Dedifferentiated amniotic fluid mesenchymal stem cell (primary cell): ENCODE results near the gene HSD17B3.

Experiments used
- DNase-seq: peaks from one replicate; pipeline ENCODE4 v3.0.0-alpha.2; 2016; ENCODE audit errors: extremely low spot score

The HSD17B3 gene

DNA sequence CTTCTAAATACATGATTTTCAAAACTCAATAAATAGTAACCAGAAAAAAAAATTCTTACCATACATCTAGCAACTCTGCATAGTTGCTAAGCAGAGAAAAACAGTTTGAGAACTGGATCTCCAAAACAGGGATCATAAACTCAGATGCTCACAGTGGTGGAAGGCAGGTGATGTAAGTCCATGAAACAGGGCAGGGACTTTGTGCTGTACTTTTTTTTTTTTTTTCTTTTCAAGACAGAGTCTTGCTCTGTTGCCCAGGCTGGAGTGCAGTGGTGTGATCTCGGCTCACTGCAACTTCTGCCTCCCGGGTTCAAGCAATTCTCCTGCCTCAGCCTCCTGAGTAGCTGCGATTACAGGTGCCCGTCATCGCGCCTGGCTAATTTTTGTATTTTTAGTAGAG, 5.0 kb upstream of the HSD17B3 start:
- peak; percentile 33 for DNase-seq

DNA sequence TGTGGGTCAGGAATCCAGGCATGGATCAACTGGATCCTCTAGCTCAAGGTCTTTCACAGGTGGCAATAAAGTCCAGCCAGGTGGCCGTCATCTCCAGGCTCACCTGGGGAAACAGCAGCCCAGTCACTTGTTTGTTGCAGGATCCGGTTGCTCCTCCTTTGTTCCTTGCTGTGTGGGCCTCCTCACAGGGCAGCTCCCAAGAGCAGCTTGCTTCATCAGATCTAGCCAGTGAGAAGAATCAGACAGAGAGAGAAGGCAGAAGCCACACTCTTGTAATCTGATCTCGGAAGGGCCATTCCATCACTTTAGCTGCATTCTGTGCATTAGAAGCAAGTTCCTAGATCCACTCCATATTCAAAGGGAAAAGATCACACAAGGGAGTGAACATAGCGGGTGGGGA, 3.2 kb upstream of the HSD17B3 start:
- no peak for DNase-seq

GRCh38 chr9:96304230-96304629, 2.3 kb upstream of the HSD17B3 start:
- DNase-seq: no peak

- peak; percentile 32 for DNase-seq
Measured at GRCh38 chr9:96299823-96300222, 2.2 kb downstream of the HSD17B3 start.

- no peak for DNase-seq
Measured at GRCh38 chr9:96294159-96294545, 7.8 kb downstream of the HSD17B3 start.

- DNase-seq: no peak
Measured at GRCh38 chr9:96293498-96294158, 8.3 kb downstream of the HSD17B3 start.

DNA sequence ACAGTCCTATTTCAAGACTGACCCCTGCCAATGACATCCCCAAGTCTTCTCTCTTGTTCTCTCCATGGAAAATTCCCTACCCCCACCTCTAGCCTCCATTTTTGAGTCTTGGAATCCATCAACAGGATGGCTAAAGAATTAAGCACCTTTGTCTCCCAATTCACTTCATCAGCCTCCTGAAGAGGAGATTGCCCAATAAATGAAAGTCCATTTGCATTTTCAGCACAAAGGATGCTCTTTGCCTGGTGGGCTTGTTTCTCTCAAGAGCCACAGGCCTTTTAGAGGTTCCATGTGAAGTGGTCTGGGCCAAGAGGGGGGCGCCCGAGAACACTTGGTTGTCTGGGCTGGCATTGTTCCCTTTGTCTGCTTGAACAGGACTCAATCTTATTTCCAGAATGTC, 12.6 kb downstream of the HSD17B3 start:
- no peak for DNase-seq

GRCh38 chr9:96281641-96282040, 20.3 kb downstream of the HSD17B3 start:
- no peak for DNase-seq

- no peak for DNase-seq
Measured at GRCh38 chr9:96279932-96280331, 22.0 kb downstream of the HSD17B3 start.

DNA sequence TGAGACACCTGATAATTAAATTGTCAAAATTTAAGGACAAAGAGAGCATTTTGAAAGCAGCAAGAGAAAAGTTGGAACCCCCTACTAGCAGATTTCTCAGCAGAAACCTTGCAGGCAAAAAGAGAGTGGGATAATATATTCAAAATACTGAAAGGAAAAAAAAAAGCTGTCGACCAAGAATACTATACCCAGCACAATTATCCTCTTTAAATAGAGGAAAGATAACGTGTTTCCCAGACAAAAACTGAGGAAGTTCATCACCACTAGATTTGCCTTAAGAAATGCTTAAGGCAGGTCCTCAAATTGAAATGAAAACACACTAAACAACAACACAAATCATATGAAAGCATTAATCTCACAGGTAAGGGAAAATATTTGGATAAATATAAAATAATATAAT, 27.0 kb downstream of the HSD17B3 start:
- no peak for DNase-seq

DNA sequence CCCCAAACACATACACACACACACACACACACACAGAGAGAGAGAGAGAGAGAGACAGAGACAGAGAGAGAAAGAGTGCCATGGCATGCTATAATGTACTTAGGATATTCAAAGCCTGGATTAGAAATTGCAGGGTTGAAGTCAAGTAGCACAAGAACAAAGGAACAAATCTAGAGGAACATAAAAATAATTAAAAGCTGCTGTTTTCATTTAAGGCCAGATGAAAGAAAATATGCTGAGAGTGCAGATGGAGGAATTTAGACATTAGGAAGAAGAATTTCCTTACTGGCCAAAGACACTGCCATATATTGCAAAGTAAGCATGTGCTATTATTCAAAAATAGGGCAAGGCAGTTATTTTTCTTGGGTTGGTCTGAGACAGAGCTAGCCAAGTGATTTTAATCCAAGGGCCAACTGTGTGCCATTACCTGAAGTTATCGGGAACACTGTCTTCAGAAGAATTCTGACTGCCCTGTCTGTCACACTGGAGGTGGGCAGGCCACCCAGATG, 31.7 kb downstream of the HSD17B3 start:
- DNase-seq: no peak

DNA sequence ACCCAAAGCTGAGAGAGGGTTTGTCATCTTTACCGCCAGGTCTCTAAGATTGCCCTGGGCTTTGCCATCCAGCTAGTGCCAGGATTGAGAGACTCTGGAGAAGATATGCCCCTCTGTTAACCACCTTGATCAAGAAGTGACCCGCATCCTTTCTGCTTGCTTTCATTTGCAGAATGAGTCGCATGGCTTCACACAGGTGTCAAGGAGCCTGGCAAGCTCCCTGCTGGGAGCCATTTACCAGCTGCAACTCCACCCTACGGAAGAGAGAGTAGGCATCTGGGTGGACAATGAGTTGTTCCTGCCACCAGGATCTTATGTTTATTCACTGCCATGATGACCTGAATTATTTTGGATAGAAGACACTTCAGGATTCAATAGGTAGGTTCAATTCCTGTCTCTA, 43.0 kb downstream of the HSD17B3 start:
- no peak for DNase-seq

GRCh38 chr9:96256800-96257199, 45.2 kb downstream of the HSD17B3 start:
- DNase-seq: no peak

- no peak for DNase-seq
Measured at GRCh38 chr9:96255698-96256097, 46.3 kb downstream of the HSD17B3 start.

DNA sequence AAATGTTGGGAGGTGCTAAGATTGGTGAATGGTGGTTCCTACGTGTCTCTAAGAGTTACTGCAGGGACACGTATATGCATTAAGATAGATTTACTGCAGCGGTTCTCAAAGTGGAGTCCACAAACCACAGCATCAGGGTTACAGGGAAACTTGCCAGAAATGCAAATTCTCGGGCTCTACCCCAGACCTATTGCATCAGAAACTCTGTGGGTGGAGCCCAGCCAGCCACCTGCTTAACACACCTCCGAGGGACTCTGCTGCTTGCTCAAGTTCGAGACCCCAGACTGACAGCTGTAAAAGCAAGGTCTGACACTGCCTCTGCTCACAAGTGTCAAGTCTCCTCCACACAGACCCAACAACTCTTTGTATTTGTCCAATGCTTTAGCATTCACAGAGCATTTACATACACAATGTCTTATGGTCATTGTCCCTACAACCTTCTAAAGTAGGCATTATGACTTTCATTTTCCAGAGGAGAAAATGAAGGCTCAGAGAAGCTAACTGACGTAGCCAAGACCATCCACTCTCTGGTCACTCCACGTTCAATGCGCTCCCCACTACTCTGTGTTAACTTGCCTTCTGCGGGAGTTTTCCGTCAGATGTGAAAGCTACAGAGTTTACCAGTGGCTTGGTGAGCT, 48.8 kb downstream of the HSD17B3 start:
- DNase-seq: no peak

GRCh38 chr9:96251451-96251850, 50.5 kb downstream of the HSD17B3 start:
- DNase-seq: no peak

DNA sequence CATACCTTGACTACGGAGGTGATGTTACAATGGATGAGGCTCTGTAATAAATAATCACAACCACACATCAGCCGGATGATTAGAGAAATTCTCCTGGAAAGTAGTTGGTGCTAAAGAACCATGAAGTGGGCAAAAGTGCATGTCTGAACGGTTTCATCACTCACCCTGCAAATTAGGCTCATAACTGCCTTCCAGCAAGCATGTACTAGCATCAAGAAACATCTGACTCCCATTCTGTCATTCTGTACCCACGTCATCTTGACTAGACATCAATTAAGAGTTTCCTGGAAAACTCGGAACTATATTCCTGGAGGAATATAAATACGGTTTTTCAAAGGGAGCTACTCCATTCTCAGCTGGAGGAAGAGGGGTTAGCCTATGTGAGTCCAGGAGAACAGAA, 52.2 kb downstream of the HSD17B3 start:
- DNase-seq: no peak

- no peak for DNase-seq
Measured at GRCh38 chr9:96246267-96246671, 55.7 kb downstream of the HSD17B3 start.

DNA sequence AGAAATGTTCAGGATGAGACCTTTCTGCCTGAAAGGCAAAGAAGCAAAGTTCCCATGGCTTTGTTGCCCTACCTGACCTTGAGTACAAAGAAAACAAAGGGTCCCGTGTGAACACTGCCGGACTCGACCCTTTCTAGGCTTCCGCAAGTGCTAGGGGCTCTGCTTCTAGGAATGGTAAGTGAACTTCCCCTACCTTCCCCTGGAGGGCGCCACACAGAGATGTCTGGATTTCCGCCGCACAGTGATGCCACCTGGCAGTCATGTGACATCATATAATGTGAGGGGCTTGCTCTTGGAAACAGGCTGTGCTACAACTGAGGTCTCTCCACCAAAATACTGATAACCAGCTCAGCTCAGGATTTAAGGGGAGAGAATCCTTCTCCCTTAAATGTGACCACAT, 56.6 kb downstream of the HSD17B3 start:
- DNase-seq: no peak

DNA sequence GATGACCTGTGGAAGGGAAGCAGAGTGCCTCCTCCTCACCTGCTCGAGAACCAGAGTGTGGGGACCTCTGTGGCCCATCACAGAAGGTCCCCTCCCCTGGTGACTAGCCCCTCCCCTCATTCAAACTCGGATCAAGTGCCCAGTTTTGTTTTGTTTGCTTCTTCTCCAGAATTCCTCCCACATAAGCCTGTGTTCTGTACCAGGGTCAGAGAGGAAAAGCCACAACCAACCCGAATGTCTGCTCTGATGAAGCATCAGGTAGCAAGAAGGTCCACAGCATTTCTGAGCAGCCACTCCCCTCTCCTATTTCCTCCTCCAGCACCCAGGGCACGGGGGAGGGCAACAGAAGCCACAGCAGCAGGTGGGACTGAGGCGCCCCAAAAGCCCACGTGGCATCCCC, 58.2 kb downstream of the HSD17B3 start:
- no peak for DNase-seq

- DNase-seq: no peak
Measured at GRCh38 chr9:96242811-96243210, 59.2 kb downstream of the HSD17B3 start.

DNA sequence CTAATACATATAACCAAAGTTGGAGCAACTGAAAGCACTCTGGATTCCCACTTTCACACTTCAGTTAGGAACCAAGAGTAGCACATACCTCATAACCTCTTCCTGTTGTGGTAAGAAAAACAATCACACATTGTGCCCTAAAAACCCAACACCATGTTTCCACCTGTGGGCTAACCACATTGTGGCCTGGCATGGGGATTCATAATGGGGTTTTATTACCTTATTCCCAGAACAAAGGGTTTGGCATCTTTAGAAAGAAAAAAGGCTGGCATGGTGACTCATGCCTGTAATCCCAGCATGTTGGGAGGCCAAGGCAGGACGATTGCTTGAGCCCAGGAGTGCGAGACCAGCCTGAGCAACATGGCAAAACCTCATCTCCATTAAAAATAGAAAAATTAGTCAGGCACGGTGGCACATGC, 60.6 kb downstream of the HSD17B3 start:
- no peak for DNase-seq

DNA sequence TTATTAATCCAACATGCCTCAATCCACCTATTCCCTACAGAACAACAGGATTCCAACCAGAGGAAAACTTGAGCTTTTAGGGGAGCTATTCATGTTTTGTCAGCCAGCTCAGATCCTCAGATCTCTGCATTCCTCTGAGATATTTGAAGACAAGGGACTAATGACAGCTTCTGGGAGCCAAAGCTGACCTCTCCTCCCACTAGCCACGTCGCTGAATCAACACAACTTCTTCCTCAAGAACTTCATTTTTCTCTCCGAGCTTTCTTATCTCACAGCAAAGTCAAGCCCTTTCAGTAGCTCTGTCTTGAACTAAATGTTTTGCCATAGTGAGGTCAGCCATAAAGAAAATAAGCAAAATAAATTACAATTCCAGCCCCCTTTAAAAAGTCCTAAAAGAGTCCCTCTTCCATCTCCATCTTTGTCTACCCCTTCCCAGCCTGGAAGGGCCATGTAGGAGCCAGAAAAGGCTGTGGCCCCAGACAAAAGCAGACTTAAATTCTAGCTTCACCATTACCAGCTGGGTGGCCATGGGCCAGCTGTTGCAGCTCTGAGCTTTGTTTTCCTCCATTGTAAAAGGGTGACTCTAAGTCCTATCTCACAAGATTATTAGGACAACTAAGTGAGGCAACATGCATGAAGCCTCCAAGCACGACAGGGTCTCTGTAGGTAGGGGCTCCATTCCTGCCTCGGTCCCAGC, 65.0 kb downstream of the HSD17B3 start:
- no peak for DNase-seq
